ENCODE data around the gene EIF6.
"Not testable (repeated sequence)": the region's sequence is repeated elsewhere in the genome, so short reads cannot be mapped to it uniquely, and the experiment has no call there.

Gene EIF6

DNA sequence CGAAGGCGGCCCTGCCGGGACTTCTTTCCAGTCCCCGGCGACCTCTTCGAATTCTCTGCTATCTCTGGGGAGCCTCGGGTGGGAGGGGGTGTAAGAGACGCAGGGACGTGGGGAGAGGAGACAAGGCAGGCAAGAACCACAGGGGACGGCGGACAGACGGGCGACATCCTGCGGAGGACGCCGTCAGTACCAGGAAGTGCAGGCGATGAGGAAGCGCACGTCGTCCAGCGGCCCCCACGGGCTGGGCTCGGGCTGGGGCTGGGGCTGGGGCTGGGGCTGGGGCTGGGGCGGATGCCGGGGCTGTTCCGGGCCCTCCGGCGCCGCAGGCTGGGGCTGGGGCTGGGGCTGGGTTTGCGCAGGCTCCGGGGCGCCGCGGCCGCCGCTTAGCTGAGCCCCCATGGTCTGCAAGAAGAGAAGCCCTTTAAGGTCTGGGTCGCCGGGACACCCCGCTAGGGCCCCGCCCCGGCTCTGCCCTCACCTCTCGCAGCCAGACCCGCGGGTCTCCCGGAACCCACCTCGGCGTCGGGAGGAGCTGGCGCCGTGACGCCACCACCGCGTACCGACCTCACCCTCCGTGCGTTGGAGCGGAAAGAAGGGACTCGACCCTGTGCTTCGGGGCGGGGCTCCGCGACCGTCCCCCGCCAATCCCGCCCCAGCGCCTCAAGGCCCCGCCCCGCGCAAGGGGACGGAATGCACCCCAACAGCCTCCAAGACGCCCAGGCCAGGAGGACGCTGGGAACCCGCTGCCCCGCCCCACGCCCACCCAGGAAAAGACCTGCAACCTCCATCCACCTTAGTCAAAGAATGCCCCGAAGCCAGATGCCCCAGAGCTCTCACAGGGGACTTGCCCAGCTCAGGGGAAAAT is 6.8 kb downstream of the EIF6 start, which contains the start of gene MMP24OS:
Gene MMP24OS, minus strand, starts transcription at position 592 of the 865 bp plus-strand sequence. Its CDS starts 193 bp downstream, at position 399.
- DNase-seq, result peak; percentile 91

DNA sequence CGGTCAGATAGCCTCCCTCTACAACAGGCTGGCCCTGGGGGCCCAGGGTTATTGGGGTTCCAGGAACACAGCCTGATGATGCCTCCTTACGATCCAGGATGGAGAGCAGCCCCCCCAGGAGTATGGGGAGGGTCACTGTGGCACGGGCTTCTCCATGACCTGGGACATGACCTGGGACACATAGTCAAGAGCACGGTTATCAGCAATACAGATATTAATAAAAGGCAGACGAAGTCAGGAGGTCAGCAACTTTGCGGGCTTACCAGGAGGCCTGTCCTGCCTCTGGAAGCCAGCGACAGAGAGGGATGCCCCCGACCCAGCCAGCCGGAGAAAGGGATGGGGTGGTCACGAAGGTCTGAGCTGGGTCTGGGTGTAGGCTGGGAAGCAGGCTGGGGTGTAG is 7.4 kb downstream of the EIF6 start:
- no peak for DNase-seq

DNA sequence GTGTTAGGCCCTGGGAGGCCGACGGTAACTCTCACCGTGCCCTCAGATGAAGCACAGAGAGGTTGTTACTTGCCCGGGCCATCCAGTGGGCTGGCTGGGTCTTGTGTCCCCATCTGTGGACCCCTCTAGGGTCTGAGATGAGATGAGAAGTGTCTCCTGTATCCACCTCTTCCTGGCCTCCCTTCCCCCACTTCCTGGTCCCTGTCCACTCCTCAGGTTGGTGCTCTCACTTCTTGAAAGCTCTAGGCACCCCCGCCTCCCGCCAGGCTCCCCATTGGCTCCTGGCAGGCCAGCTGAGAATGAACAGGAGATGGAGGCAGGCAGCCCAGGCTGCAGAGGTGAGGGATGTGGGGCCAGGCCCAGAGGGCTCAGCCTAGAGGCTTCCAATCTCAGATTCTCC is 8.2 kb downstream of the EIF6 start:
- DNase-seq, result no peak

DNA sequence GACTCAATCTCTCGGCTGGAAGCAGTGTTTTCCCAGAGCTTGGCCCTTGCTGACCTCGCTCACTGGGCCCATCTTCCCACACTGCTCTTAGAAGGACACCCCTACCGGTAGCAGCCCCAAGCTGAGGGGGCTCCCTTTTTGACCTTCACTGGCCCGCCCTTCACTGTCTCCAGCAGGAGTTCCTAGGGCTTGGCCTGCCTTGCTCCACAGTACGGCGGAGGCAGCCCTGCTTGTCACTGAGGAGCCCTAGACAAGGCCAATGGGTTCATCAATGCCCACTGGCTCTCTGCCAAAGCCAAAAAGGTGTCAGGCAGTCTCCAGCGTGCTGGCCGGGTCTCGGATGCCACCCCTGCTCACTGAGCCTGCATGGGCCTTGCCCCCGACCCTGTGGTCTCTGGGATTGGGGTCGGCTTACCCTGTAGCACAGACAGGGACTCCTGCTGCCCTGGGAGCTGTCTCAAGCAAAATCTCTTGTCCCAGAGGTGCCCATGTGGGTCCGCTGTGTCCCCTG is 8.8 kb downstream of the EIF6 start:
- no peak for DNase-seq

DNA sequence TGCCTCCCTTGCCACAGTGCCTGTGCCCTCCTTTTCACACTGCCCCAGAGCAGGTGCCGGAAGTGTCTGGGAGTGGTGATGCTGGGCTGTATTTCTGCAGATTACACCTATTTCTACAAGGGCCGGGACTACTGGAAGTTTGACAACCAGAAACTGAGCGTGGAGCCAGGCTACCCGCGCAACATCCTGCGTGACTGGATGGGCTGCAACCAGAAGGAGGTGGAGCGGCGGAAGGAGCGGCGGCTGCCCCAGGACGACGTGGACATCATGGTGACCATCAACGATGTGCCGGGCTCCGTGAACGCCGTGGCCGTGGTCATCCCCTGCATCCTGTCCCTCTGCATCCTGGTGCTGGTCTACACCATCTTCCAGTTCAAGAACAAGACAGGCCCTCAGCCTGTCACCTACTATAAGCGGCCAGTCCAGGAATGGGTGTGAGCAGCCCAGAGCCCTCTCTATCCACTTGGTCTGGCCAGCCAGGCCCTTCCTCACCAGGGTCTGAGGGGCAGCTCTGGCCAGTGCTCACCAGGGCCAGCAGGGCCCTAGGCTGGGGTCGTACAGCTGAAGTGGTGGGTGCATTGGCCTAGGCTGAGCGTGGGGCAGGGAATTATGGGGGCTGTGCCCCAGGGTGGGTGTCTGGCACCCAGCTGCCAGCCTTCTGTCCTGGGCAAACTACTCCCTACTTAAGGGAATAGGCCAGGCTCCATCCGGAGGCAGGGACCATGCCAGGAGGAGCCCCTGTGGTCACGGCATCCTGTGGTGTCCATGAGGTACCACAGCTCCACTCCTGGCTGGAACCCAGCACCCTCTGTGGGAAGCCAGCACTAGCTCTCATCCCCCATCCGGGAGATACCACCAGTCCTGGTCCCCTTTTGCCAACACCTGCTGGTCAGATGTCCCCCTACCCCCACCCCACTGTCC is 10.1 kb downstream of the EIF6 start:
- no peak for DNase-seq

DNA sequence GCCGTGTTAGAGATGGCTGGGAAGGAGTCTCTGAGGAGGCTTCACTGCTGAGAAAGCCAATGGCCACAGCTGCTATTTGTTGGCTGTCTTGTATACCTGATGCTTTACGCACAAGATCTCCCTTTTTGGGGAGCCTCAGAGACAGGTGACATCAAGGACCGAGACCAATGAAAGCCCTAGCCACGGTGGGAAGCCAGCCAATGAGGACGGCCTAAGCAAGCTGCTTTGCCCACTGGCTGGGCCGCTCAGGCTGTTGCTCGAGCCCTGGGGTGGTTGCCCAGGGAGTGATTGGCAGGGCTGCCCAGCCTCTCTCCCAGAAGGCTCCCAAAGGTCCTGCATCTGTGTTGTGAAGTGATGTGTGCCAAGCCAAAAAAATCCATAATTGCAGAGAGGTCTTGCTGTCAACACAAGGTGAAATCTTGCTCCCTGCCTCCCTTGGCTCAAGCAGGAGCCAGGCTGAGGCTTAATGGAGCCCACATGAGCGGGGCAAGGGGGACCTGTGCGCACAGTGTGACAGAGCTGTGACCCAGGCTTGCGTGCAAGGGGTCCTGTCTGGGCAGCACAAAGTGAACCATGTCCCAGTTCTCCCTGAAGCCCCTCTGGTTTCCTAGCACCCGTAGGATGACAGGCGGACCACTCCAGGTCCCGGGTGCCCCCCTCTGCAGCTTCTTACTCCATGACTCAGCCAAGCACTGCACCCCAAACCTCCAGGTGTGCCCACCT is 11.0 kb downstream of the EIF6 start:
- DNase-seq, result no peak

DNA sequence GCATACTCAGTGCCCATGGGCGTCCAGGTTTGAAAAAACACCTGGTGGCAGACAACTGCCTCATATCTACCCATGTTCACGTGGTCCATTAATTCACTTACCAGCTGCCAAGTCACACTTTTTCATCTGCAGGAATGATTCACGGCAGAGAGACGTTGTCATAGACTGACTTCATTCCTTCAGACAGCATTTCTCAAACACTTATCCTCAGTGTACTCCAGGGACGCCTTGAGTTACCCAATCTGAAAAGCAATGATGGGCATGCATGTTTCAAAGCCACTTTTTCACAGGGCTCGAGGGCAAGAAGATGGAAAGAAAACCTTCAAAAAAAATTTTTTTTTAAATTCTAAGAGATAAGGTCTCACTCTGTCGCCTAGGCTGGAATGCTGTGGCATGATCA is 12.7 kb downstream of the EIF6 start:
- DNase-seq, result no peak

DNA sequence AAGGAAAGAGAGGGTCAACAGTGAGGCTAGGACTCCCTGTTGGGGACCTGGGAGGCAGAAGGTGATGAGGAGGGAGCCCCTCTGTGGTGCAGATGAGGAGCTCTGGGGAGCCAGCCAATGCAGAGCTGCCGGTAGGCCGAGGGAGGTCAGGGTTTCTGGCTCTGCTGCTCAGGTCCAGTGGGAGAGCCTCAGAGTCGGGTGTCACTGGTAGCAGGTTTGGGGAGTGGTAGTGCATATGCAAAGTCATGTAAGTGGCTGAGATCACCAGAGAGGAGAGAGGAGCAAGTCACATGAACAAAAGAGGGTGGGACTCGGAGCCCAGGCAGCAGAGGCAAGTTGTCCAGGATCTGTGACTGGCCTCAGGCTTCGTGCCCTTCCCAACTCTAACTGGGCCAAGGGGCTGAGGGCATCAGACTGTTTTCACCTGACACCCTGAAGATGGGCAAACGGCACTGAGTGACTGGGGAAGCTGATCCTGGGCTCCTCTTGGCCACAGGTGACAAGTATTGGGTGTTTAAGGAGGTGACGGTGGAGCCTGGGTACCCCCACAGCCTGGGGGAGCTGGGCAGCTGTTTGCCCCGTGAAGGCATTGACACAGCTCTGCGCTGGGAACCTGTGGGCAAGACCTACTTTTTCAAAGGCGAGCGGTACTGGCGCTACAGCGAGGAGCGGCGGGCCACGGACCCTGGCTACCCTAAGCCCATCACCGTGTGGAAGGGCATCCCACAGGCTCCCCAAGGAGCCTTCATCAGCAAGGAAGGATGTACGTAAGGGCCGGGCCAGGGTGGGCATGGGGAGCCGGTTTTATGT is 13.3 kb downstream of the EIF6 start:
- DNase-seq, result no peak

DNA sequence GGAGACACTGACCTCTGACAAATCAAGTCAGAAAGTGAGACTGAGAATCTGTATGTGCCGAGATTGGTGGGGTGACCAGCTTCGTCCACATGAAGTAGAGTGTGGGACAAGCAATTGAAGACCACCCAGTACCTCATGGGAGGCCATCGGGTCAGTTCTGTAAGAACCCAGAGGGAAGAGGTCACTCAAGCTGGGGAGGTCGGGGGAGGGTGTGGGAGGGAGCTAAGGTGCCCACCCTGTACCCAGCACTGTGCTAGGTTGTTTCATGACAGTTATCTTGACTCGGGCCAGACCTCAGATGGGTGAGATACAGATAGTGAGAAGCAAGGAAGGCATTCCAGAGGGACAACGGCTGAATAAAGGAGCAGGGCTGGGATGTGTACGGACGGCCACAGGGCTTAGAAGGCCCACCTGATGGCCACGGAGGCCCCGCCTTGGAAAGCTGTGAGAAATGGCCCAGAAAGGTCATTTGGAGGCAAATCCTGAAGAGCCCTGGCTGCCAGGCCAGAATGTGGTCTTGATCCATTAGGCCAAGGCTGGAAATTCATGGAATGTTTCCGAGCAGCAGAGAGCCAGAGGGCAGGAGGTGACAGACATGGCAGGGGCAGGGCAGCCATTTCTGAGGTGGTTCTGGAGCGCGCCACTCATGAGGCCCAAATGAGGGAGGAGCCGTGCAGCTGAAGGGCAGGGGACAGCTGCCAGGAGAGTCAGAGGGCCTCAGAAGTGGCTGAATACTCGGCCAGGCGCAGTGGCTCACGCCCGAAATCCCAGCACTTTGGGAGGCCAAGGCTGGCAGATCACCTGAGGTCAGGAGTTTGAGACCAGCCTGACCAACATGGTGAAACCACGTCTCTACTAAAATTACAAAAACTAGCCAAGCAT is 14.3 kb downstream of the EIF6 start:
- DNase-seq, result no peak

DNA sequence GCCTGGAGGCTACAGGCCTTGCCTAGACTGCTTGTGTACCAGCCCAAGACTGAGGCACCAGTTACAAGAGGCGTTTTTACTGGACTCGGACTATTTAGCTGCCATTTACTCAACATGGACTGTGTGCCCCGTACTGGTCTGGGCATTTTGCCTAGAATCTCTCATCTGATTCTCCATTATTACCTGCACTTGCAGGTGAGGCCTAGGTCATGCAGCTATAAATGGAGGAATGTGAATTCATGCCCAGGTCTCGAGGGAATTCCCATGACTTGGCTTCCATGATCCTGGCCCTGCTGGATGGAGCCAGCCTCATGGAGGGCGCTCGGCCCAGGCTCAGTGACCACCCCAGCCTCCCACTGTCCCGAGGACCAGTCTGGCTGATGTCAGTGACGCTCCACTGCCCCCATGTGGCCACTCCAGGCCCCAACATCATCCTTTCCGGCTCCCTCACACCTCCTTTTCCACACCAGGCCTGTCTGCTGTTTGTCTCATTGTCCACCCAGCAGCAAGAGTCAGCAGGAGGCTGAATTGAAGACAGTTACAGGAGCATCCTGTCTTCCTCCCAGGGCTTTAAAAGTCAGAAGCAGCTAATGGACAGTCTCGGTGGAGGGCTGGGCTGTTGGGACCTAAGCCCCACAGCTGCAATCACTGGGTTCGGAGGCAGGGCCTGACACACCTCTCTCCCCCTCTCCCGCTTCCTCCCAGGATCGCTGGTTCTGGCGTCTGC is 15.4 kb downstream of the EIF6 start:
- DNase-seq, result peak; percentile 59

DNA sequence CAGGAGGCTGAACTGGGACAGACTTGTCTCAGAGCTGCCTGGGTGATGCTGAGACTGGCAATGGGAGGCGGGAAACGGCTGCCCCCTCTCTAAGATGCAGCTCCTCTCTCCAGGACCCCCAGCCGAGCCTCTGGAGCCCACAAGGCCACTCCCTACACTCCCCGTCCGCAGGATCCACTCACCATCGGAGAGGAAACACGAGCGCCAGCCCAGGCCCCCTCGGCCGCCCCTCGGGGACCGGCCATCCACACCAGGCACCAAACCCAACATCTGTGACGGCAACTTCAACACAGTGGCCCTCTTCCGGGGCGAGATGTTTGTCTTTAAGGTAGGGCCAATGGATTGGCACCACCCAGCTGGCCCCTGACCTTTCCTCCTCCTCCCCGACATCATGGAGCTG is 17.5 kb downstream of the EIF6 start:
- DNase-seq, result no peak

DNA sequence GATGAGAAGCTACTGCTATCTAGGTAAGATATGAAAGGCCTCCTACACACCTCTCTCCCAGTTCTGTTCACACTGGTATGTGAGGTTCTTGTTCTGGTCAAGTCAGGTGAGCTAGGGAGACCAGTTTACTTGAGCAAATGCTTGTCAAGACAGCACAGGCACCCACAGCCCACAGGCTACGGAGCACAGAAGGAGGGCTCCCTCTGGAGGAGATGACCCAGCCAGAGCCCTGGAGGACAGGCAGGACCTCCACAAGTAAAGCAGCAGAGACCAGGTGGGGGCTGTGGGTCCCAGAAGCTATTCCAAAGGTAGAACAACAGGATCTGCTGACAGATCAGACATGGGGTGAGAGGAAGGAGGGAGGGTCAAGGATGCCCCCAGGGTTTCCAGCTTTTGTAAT is 19.8 kb downstream of the EIF6 start:
- no peak for DNase-seq

DNA sequence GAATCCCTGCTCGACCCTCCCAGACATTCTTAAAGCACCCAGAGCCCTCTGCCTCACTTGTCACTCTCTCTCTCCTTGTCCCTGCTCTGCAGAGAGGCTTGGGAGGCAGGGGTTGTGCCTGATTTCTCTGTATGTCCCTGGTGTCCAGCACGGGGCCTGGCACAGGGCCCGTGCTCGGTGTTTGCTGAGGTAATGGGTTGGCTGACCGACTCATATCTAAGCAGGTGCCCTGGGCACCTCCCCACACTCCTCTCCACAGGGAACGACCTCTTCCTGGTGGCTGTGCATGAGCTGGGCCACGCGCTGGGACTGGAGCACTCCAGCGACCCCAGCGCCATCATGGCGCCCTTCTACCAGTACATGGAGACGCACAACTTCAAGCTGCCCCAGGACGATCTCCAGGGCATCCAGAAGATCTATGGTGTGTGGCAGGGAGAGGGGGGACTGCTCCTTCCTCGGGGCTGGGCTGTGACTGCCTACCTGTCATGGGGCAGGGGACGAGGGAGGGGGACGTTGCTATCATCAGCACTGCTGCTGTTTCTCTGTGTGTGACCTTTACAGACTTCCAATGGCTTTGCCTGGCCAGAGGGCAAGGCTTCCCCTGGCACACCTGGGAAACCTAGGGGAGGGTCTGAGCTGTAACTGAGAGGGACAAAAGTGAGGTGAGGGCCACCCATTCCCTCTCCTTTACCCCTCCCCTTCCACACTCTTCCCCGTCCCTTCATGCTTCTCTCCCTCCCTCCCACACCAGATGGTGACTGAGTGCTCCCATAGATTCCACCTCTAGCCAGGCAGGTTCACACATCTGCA is 20.8 kb downstream of the EIF6 start:
- DNase-seq, result no peak

DNA sequence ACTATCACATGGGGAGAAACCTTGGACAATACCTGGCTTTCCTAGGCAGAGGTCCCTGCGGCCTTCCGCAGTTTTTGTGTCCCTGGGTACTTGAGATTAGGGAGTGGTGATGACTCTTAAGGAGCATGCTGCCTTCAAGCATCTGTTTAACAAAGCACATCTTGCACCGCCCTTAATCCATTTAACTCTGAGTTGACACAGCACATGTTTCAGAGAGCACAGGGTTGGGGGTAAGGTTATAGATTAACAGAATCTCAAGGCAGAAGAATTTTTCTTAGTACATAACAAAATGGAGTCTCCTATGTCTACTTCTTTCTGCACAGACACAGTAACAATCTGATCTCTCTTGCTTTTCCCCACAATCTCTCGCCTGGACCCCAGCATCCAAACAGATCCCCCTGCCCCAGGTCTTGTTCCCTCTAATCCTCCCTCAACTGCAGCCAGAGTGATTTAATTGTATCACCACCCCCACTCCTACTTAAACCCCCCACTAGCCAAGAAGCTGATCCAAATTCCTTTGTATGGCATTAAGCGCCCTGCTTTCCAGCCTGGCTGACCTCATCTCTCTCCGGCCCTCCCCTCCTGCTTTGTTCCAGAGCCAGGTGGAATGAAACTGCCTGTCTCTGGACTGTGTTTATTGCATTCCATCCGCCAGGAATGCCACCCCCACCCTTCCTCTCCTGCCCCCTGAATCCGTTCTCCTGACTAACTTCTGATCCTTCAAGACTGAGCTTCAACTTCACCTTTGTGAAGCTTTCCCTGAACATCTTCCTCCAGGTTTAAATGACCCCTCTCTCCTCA is 21.6 kb downstream of the EIF6 start:
- not testable (repeated sequence) for DNase-seq

DNA sequence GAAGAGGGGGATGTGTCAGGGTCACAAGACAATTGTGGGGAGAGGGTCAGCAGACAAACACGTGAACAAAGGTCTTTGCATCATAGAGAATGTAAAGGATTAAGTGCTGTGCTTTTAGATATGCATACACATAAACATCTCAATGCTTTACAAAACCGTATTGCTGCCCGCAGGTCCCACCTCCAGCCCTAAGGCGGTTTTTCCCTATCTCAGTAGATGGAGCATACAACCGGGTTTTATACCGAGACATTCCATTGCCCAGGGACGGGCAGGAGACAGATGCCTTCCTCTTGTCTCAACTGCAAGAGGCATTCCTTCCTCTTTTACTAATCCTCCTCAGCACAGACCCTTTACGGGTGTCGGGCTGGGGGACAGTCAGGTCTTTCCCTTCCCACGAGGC is 22.3 kb downstream of the EIF6 start:
- DNase-seq, result not testable (repeated sequence)

DNA sequence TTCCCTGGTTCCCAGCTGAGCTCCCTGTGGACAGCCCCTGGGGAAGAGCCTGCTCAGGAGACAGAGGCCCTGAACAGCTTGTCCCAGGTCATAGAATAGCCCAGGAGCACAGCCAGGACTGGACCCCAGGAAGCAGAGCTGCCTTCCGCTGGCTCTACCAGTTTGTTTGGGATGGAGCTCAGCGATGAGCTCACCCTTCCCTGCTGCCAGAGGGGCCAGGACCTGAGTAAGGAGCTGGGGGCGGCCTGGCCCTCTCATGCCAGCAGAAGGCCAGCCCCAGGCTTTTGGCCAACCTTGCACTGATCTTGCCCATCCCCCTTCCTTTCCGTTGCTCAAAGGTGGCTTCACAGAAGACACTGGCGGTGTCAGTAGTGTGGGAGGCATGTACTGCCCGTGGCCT is 24.1 kb downstream of the EIF6 start:
- DNase-seq, result no peak

DNA sequence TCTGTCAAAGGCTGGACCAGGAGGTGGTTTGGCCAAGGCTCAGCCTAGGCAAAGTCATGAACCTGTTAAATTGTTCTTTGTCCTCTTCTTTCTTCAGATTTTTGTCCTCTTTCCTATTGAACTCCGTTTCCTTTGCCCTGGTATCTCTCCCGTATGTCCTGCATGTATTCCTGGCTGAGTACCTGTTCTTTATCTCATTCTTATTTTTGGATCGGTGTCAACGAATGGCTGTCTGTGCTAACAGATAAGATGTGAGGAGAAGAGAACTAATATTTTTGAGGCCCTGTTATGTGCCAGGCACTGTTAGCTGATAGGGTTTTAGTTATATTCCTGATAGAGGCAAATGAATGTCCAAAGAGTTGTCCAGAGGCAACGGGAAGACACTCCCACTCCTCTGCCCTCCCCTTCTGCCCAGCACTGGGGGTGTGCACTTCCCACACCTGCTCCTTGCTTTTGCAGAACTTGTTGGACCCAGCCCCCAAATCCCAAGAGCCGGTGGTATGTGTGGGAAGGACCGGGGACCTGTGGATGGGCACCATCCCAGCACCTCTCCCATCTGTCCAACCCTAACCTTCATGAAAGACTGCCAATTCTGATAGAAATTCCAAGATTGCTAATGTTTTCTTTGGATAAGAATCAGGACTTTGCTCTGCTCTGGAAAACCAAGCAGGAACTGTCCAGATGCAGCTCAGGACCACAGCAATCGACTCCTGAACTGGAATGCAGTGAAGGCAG is 27.2 kb downstream of the EIF6 start:
- DNase-seq, result no peak

Measured in right hindlimb (tissue), 1 donor.